Uterus (tissue), 2 donors: ENCODE results near the gene ITK.

Source experiments
- CTCF ChIP-seq, 4 experiments: fragments of 200-600 bp in 2 of 4; fragments of 450-650 bp in 2 of 4; sonication (generic) in 2 of 4; IDR thresholded peaks; one replicate each; pipeline ENCODE4 v1.5.1; 2016 to 2019; ENCODE audit warnings: antibody characterized with exemption in 4 of 4, mild to moderate bottlenecking in 2 of 4, moderate library complexity in 1 of 4
- POLR2A ChIP-seq, 2 donors: fragments of 450-650 bp; IDR thresholded peaks; one replicate each; pipeline ENCODE4 v1.6.1; 2016; ENCODE audit warnings: antibody characterized with exemption in 2 of 2, mild to moderate bottlenecking in 1 of 2, moderate library complexity in 1 of 2

DNA sequence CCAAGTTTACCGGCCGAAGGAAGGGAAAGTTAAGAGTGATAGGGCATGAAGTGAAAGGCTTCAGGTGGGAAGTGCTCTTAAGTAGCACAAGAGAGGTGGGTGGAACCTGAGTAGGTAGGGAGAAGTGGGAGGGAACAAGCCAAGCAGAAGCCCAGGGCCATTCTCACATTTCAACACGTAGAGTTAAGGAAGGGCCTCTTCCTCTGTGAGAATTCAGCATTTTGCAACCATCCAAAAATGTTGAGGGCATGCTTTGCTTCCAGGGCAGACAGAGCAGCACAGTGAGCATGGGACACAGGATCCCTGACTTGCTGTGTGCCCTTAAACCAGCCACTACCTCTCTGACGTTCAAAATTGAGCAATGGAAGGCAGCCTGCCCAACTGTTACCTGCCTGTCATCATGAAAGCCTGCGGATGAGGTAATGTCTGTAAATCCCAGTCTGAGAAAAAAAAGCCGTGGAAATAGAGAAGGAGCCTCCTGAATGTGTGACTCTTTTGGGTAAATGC, 88.6 kb downstream of the ITK start:
- TF ChIP-seq CTCF (IDR thresholded peaks at IDR 0.05) (no peak), POLR2A (IDR thresholded peaks at IDR 0.05) (no peak)
